H9 (cell line): Measurements from ENCODE around the gene B4GAT1. TPM values are rescaled to one million over a fixed set of nuclear protein-coding genes. Genes with fewer than 3 reads are reported as not detected.
"Not testable (repeated sequence)": the region's sequence is repeated elsewhere in the genome, so short reads cannot be mapped to it uniquely, and the experiment has no call there.

ENCODE experiments used
- DNase-seq: peaks from one replicate; pipeline ENCODE4 v3.0.0-alpha.2; 2017
- H2AFZ ChIP-seq: one replicate; pipeline ENCODE4 v1.6.1; 2013; ENCODE audit warnings: mild to moderate bottlenecking, low read length, control low read depth, moderate library complexity
- H2AK5ac ChIP-seq: 2 replicates; pipeline ENCODE4 v1.6.1; 2013; ENCODE audit warnings: low read length, control low read depth, mixed read lengths; ENCODE audit not compliant: insufficient read length
- H2BK120ac ChIP-seq: one replicate; pipeline ENCODE4 v1.6.1; 2013; ENCODE audit warnings: low read depth, mild to moderate bottlenecking, low read length, control low read depth, inconsistent platforms; ENCODE audit not compliant: poor library complexity, severe bottlenecking
- H2BK12ac ChIP-seq: 2 replicates; pipeline ENCODE4 v1.6.1; 2013; ENCODE audit warnings: low read length, control low read depth, mixed read lengths, low read depth; ENCODE audit not compliant: insufficient read length
- H2BK15ac ChIP-seq: 2 replicates; pipeline ENCODE4 v1.6.1; 2013; ENCODE audit warnings: low read depth, low read length, control low read depth
- H2BK20ac ChIP-seq: one replicate; pipeline ENCODE4 v1.6.1; 2013; ENCODE audit warnings: low read depth, mild to moderate bottlenecking, low read length, control low read depth, inconsistent platforms; ENCODE audit not compliant: poor library complexity, severe bottlenecking
- H2BK5ac ChIP-seq: 2 replicates; pipeline ENCODE4 v1.6.1; 2013; ENCODE audit warnings: low read length, control low read depth, mixed read lengths; ENCODE audit not compliant: insufficient read length
- H3K14ac ChIP-seq: 2 replicates; pipeline ENCODE4 v1.6.1; 2013; ENCODE audit warnings: low read length, control low read depth; ENCODE audit not compliant: insufficient read depth
- H3K18ac ChIP-seq: 2 replicates; pipeline ENCODE4 v1.6.1; 2013; ENCODE audit warnings: low read depth, mild to moderate bottlenecking, mixed read lengths, low read length, control low read depth; ENCODE audit not compliant: insufficient read length
- H3K23ac ChIP-seq: 2 replicates; pipeline ENCODE4 v1.6.1; 2013; ENCODE audit warnings: low read length, control low read depth, mixed read lengths, low read depth; ENCODE audit not compliant: insufficient read length
- H3K23me2 ChIP-seq: 2 replicates; pipeline ENCODE4 v1.6.1; 2013; ENCODE audit warnings: low read depth, mild to moderate bottlenecking, mixed read lengths, low read length, control low read depth; ENCODE audit not compliant: insufficient read length, poor library complexity, severe bottlenecking
- H3K27ac ChIP-seq: 2 replicates; pipeline ENCODE4 v1.5.1; 2013; ENCODE audit warnings: low read length, control low read depth, mixed read lengths, low read depth; ENCODE audit not compliant: insufficient read length
- H3K27me3 ChIP-seq: 2 replicates; pipeline ENCODE4 v1.6.1; 2013; ENCODE audit warnings: low read length, control low read depth, inconsistent platforms; ENCODE audit not compliant: insufficient read depth
- H3K4ac ChIP-seq: 2 replicates; pipeline ENCODE4 v1.6.1; 2013; ENCODE audit warnings: low read depth, mild to moderate bottlenecking, control low read depth, inconsistent platforms, low read length, moderate library complexity
- H3K4me1 ChIP-seq: 2 replicates; pipeline ENCODE4 v1.6.1; 2013; ENCODE audit warnings: low read length, control low read depth, inconsistent platforms; ENCODE audit not compliant: insufficient read depth
- H3K4me2 ChIP-seq: 2 replicates; pipeline ENCODE4 v1.6.1; 2013; ENCODE audit warnings: low read length, control low read depth, mixed read lengths; ENCODE audit not compliant: insufficient read length, insufficient read depth
- H3K56ac ChIP-seq: 2 replicates; pipeline ENCODE4 v1.6.1; 2013; ENCODE audit warnings: low read depth, mild to moderate bottlenecking, mixed read lengths, low read length, control low read depth; ENCODE audit not compliant: insufficient read length
- H3K79me1 ChIP-seq: 2 replicates; pipeline ENCODE4 v1.6.1; 2013; ENCODE audit warnings: low read depth, mild to moderate bottlenecking, moderate library complexity, low read length, control low read depth, inconsistent platforms; ENCODE audit not compliant: insufficient read depth, poor library complexity, severe bottlenecking
- H3K79me2 ChIP-seq: 2 replicates; pipeline ENCODE4 v1.6.1; 2013; ENCODE audit warnings: low read length, control low read depth, inconsistent platforms; ENCODE audit not compliant: insufficient read depth
- H3K9ac ChIP-seq: 2 replicates; pipeline ENCODE4 v1.6.1; 2013; ENCODE audit warnings: low read length, control low read depth, mixed read lengths; ENCODE audit not compliant: insufficient read length; ENCODE audit errors: extremely low read depth
- H3K9me3 ChIP-seq: one replicate; pipeline ENCODE4 v1.6.1; 2013; ENCODE audit warnings: low read depth, low read length, inconsistent platforms; ENCODE audit not compliant: control insufficient read depth
- H3T11ph ChIP-seq: one replicate; pipeline ENCODE4 v1.6.1; 2013; ENCODE audit warnings: mild to moderate bottlenecking, low read length, control low read depth, inconsistent platforms
- H4K20me1 ChIP-seq: one replicate; pipeline ENCODE4 v1.6.1; 2013; ENCODE audit not compliant: control insufficient read depth, insufficient read length, insufficient read depth
- H4K5ac ChIP-seq: 2 replicates; pipeline ENCODE4 v1.6.1; 2013; ENCODE audit warnings: low read depth, mild to moderate bottlenecking, mixed read lengths, low read length, control low read depth; ENCODE audit not compliant: insufficient read length
- H4K8ac ChIP-seq: replicated peaks from 2 replicates; pipeline ENCODE4 v1.6.1; 2013; ENCODE audit warnings: low read length, control low read depth, mixed read lengths, low read depth; ENCODE audit not compliant: insufficient read length
- H4K91ac ChIP-seq: 2 replicates; pipeline ENCODE4 v1.6.1; 2013; ENCODE audit warnings: low read depth, mild to moderate bottlenecking, moderate library complexity, mixed read lengths, low read length, control low read depth; ENCODE audit not compliant: insufficient read length
- H3K27ac Mint-ChIP-seq, 3 experiments: 2 replicates in 2 of 3; 3 replicates in 1 of 3; pipeline ENCODE4 v1.8.0; 2020 to 2021; ENCODE audit warnings: mixed read lengths in 3 of 3, mild to moderate bottlenecking in 1 of 3, moderate library complexity in 1 of 3
- H3K27me3 Mint-ChIP-seq: 2 replicates; pipeline ENCODE4 v1.8.0; 2021; ENCODE audit warnings: low read depth, mild to moderate bottlenecking, moderate library complexity, mixed read lengths
- H3K36me3 Mint-ChIP-seq, 3 experiments: 2 replicates in 2 of 3; 3 replicates in 1 of 3; pipeline ENCODE4 v1.8.0; 2020 to 2021; ENCODE audit warnings: low read depth in 3 of 3, mixed read lengths in 3 of 3; ENCODE audit not compliant: insufficient read depth in 1 of 3
- H3K4me1 Mint-ChIP-seq, 2 experiments: 2 replicates each; pipeline ENCODE4 v1.8.0; 2020; ENCODE audit warnings: mixed read lengths in 2 of 2
- H3K4me3 Mint-ChIP-seq, 2 experiments: 2 replicates in 1 of 2; 3 replicates in 1 of 2; pipeline ENCODE4 v1.8.0; 2020 to 2021; ENCODE audit warnings: mild to moderate bottlenecking in 2 of 2, mixed read lengths in 2 of 2, moderate library complexity in 1 of 2
- H3K9me3 Mint-ChIP-seq, 2 experiments: 2 replicates in 1 of 2; 3 replicates in 1 of 2; pipeline ENCODE4 v1.8.0; 2020; ENCODE audit warnings: mild to moderate bottlenecking in 2 of 2, mixed read lengths in 2 of 2, moderate library complexity in 1 of 2
- WGBS: extraction: QIAGEN DNeasy Blood & Tissue Kit; methylation state at CpG from one replicate; pipeline ENCODE4 v1.1.7; 2013; ENCODE audit warnings: missing lambda C conversion rate, low lambda C conversion rate, mixed read lengths; ENCODE audit not compliant: insufficient read length; ENCODE audit errors: extremely low coverage; 5-methylcytosine and 5-hydroxymethylcytosine counted together
- total RNA-seq: library from RNA; stranded (reverse); gene quantifications from 2 replicates; pipeline ENCODE4 v1.2.1, GENCODE V29; 2021

The B4GAT1 gene
- total RNA-seq, 1 experiment from 2014 or later, result 24.3 TPM

DNA sequence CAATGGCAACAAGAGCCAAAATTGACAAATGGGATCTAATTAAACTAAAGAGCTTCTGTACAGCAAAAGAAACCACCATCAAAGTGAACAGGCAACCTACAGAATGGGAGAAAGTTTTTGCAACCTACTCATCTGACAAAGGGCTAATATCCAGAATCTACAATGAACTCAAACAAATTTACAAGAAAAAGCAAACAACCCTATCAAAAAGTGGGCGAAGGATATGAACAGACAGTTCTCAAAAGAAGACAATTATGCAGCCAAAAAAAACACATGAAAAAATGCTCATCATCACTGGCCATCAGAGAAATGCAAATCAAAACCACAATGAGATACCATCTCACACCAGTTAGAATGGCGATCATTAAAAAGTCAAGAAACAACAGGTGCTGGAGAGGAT lies 27.1 kb downstream of the B4GAT1 start:
- not testable (repeated sequence) for H4K91ac ChIP-seq, H4K5ac ChIP-seq, H3K4ac ChIP-seq, H2AK5ac ChIP-seq, H3K27ac Mint-ChIP-seq, H3K14ac ChIP-seq, H3K79me2 ChIP-seq, H3K9me3 ChIP-seq, H3K27me3 ChIP-seq, H3T11ph ChIP-seq, H3K23me2 ChIP-seq, H4K20me1 ChIP-seq, H2AFZ ChIP-seq, H2BK120ac ChIP-seq, H3K4me1 ChIP-seq, H3K79me1 ChIP-seq, H2BK12ac ChIP-seq, H2BK20ac ChIP-seq, H2BK15ac ChIP-seq, H3K4me3 Mint-ChIP-seq, H3K18ac ChIP-seq, H4K8ac ChIP-seq, H3K23ac ChIP-seq, DNase-seq, H2BK5ac ChIP-seq, H3K4me2 ChIP-seq, H3K9ac ChIP-seq, H3K27ac ChIP-seq, H3K56ac ChIP-seq
- H3K4me1 Mint-ChIP-seq, result peaks cover 21 to 28% of the 10 kb centered on the region in 2 experiments
- WGBS, result no CpG with 5 or more reads among the region's 2 CpGs
- peaks cover 20% of the 10 kb centered on the region for H3K27me3 Mint-ChIP-seq
- H3K9me3 Mint-ChIP-seq, result peaks cover 14 to 20% of the 10 kb centered on the region in 2 experiments
- H3K36me3 Mint-ChIP-seq, result peaks cover 8 to 18% (median 16%) of the 10 kb centered on the region in 3 experiments
